ENCODE data around the gene SCARF2.

The SCARF2 gene

GRCh38 chr22:20425566-20426258 is 11.9 kb downstream of the SCARF2 start:
- H3K9me2 ChIP-seq (replicated peaks; ENCODE audit: control insufficient read depth, low read length), result no peaks in the 10 kb centered on the region
- TF ChIP-seq CTCF (IDR thresholded peaks at IDR 0.05; ENCODE audit: low read depth, low read length, poor library complexity, severe bottlenecking) (no peak), EZH2phosphoT487 (IDR thresholded peaks at IDR 0.05; ENCODE audit: borderline replicate concordance, low read length) (no peak)
- no peaks in the 10 kb centered on the region for H4K20me1 ChIP-seq (ENCODE audit: control insufficient read depth, insufficient read depth, low read depth, low read length)
- H3K27ac ChIP-seq (ENCODE audit: low read depth, low read length), result no peak overlapping the region
- H3K27me3 ChIP-seq (ENCODE audit: control insufficient read depth, low read length), result peaks cover 16% of the 10 kb centered on the region
- H3K4me3 ChIP-seq (ENCODE audit: low read length), result no peak overlapping the region
- no peaks in the 10 kb centered on the region for H3K36me3 ChIP-seq (ENCODE audit: control insufficient read depth, low read length)
- H3K79me2 ChIP-seq (ENCODE audit: control insufficient read depth, low read length), result no peaks in the 10 kb centered on the region
- no peaks in the 10 kb centered on the region for H3K9me3 ChIP-seq (ENCODE audit: control insufficient read depth, insufficient read depth, low read length)
- no peaks in the 10 kb centered on the region; the same call in 1 of the 2 replicates for H3K4me1 ChIP-seq (ENCODE audit: control insufficient read depth, low read length)
- H3K4me2 ChIP-seq (ENCODE audit: low read length), result no peak overlapping the region
- no peaks in the 10 kb centered on the region for H3F3A ChIP-seq (ENCODE audit: control insufficient read depth, insufficient read depth)

GRCh38 chr22:20424932-20425565 is 12.6 kb downstream of the SCARF2 start:
- no peak for TF ChIP-seq CTCF (IDR thresholded peaks at IDR 0.05; ENCODE audit: low read depth, low read length, poor library complexity, severe bottlenecking)
- TF ChIP-seq EZH2phosphoT487 (IDR thresholded peaks at IDR 0.05; ENCODE audit: borderline replicate concordance, low read length), result no peak
- Histone ChIP-seq H4K20me1 (ENCODE audit: control insufficient read depth, insufficient read depth, low read depth, low read length) (no peaks in the 10 kb centered on the region), H3K4me2 (ENCODE audit: low read length) (no peak overlapping the region), H3K36me3 (ENCODE audit: control insufficient read depth, low read length) (no peaks in the 10 kb centered on the region), H3K9me3 (ENCODE audit: control insufficient read depth, insufficient read depth, low read length) (no peaks in the 10 kb centered on the region), H3K4me3 (ENCODE audit: low read length) (no peak overlapping the region), H3F3A (ENCODE audit: control insufficient read depth, insufficient read depth) (no peaks in the 10 kb centered on the region), H3K4me1 (ENCODE audit: control insufficient read depth, low read length) (no peaks in the 10 kb centered on the region; the same call in 1 of the 2 replicates), H3K27me3 (ENCODE audit: control insufficient read depth, low read length) (peaks cover 9% of the 10 kb centered on the region), H3K9me2 (replicated peaks; ENCODE audit: control insufficient read depth, low read length) (no peaks in the 10 kb centered on the region), H3K79me2 (ENCODE audit: control insufficient read depth, low read length) (no peaks in the 10 kb centered on the region), H3K27ac (ENCODE audit: low read depth, low read length) (no peak overlapping the region)

- Histone ChIP-seq H3K4me1 (ENCODE audit: control insufficient read depth, low read length) (no peaks in the 10 kb centered on the region; the same call in 1 of the 2 replicates), H3K36me3 (ENCODE audit: control insufficient read depth, low read length) (no peaks in the 10 kb centered on the region), H3K79me2 (ENCODE audit: control insufficient read depth, low read length) (no peaks in the 10 kb centered on the region), H4K20me1 (ENCODE audit: control insufficient read depth, insufficient read depth, low read depth, low read length) (no peaks in the 10 kb centered on the region), H3K27me3 (ENCODE audit: control insufficient read depth, low read length) (peaks cover 5% of the 10 kb centered on the region), H3K4me2 (ENCODE audit: low read length) (no peak overlapping the region), H3K9me2 (replicated peaks; ENCODE audit: control insufficient read depth, low read length) (no peaks in the 10 kb centered on the region), H3K4me3 (ENCODE audit: low read length) (no peak overlapping the region), H3F3A (ENCODE audit: control insufficient read depth, insufficient read depth) (no peaks in the 10 kb centered on the region), H3K9me3 (ENCODE audit: control insufficient read depth, insufficient read depth, low read length) (no peaks in the 10 kb centered on the region), H3K27ac (ENCODE audit: low read depth, low read length) (no peak overlapping the region)
- TF ChIP-seq EZH2phosphoT487 (IDR thresholded peaks at IDR 0.05; ENCODE audit: borderline replicate concordance, low read length) (no peak), CTCF (IDR thresholded peaks at IDR 0.05; ENCODE audit: low read depth, low read length, poor library complexity, severe bottlenecking) (no peak)
Observed at GRCh38 chr22:20424568-20424931, 13.1 kb downstream of the SCARF2 start.
